Endothelial cell of umbilical vein (primary cell): ENCODE measurements around the gene FRMD6. TPM values are rescaled to one million over a fixed set of nuclear protein-coding genes. Genes with fewer than 3 reads are reported as not detected.

Source experiments
- BruUV-seq: library from RNA; stranded (reverse); fragments of 400-500 nt; replicated peaks from 2 replicates; lab custom pipeline; 2021; lab: Mats Ljungman, UMichigan
- CTCF ChIA-PET: fragments of 300-600, 350-600 bp; sonication (Branson Sonifier 250); formaldehyde crosslinking; loops from one replicate; lab custom pipeline; 2021; ENCODE audit warnings: antibody characterized with exemption, inconsistent platforms; lab: Charles Lee
- POLR2A ChIA-PET: fragments of 300-600, 350-600 bp; sonication (Branson Sonifier 250); formaldehyde crosslinking; loops from one replicate; lab custom pipeline; 2021; ENCODE audit warnings: antibody characterized with exemption, inconsistent platforms; lab: Charles Lee
- DNase-seq: peaks from one replicate; pipeline ENCODE4 v3.0.0-alpha.2; 2011; ENCODE audit warnings: low read depth, low spot score
- FAIRE-seq: peaks from 2 replicates; lab custom pipeline; 2011; peaks lifted over from hg19 to GRCh38; lab: Jason Lieb, UNC
- H2AFZ ChIP-seq: 2 replicates; pipeline ENCODE4 v1.6.0; 2012; ENCODE audit warnings: low read depth, low read length, control low read depth, inconsistent platforms
- H3K27ac ChIP-seq: 2 replicates; pipeline ENCODE4 v1.5.1; 2011; ENCODE audit warnings: low read depth, mild to moderate bottlenecking, control low read depth, low read length, moderate library complexity; ENCODE audit not compliant: insufficient read depth
- H3K27me3 ChIP-seq, 2 experiments: 2 replicates each; pipeline versions ENCODE4 v1.6.0 to v1.6.1; 2011; ENCODE audit warnings: low read length in 2 of 2, mixed read lengths in 1 of 2; ENCODE audit not compliant: control insufficient read depth in 2 of 2, insufficient read depth in 2 of 2
- H3K36me3 ChIP-seq, 2 experiments: 2 replicates in 1 of 2; 3 replicates in 1 of 2; pipeline ENCODE4 v1.5.1; 2011; ENCODE audit warnings: low read length in 2 of 2, mild to moderate bottlenecking in 1 of 2, moderate library complexity in 1 of 2; ENCODE audit not compliant: control insufficient read depth in 2 of 2, insufficient read depth in 2 of 2; ENCODE audit errors: extremely low read depth in 1 of 2
- H3K4me1 ChIP-seq: 3 replicates; pipeline ENCODE4 v1.5.1; 2011; ENCODE audit warnings: mild to moderate bottlenecking, low read length; ENCODE audit not compliant: control insufficient read depth, insufficient read depth; ENCODE audit errors: extremely low read depth
- H3K4me2 ChIP-seq: 2 replicates; pipeline ENCODE4 v1.6.1; 2011; ENCODE audit warnings: low read length, control low read depth, mixed read lengths; ENCODE audit not compliant: insufficient read depth
- H3K4me3 ChIP-seq, 3 experiments: fragments of 200-600 bp in 1 of 3; sonication (generic), shearing (Covaris generic) in 1 of 3; replicated peaks in 1 of 3; 2 replicates each; pipeline ENCODE4 v1.5.1; 2011 to 2016; ENCODE audit warnings: control low read depth in 3 of 3, low read length in 3 of 3, mild to moderate bottlenecking in 2 of 3, inconsistent platforms in 1 of 3, low read depth in 1 of 3, moderate library complexity in 1 of 3; ENCODE audit not compliant: insufficient read depth in 1 of 3
- H3K79me2 ChIP-seq: 2 replicates; pipeline ENCODE4 v1.6.0; 2012; ENCODE audit warnings: low read length, inconsistent platforms; ENCODE audit not compliant: control insufficient read depth, insufficient read depth
- H3K9ac ChIP-seq: replicated peaks from 2 replicates; pipeline ENCODE3; 2011; ENCODE audit warnings: low read length, control low read depth; ENCODE audit not compliant: insufficient read depth; ENCODE audit errors: extremely low read depth
- H3K9me1 ChIP-seq: replicated peaks from 3 replicates; pipeline ENCODE4 v1.6.0; 2011; ENCODE audit warnings: mild to moderate bottlenecking, low read length; ENCODE audit not compliant: control insufficient read depth, insufficient read depth; ENCODE audit errors: extremely low read depth
- H3K9me3 ChIP-seq: replicated peaks from 2 replicates; pipeline ENCODE4 v1.5.1; 2012; ENCODE audit warnings: low read length, inconsistent platforms; ENCODE audit not compliant: control insufficient read depth, insufficient read depth
- H4K20me1 ChIP-seq: replicated peaks from 2 replicates; pipeline ENCODE3; 2011; ENCODE audit warnings: mild to moderate bottlenecking, low read length; ENCODE audit not compliant: control insufficient read depth, insufficient read depth; ENCODE audit errors: extremely low read depth
- EZH2 ChIP-seq: IDR thresholded peaks from 2 replicates; pipeline ENCODE4 v1.6.1; 2012; ENCODE audit warnings: borderline replicate concordance, low read depth, mild to moderate bottlenecking, moderate library complexity, low read length, inconsistent platforms; ENCODE audit not compliant: severe bottlenecking
- FOS ChIP-seq: IDR thresholded peaks from 2 replicates; pipeline ENCODE4 v1.6.1; 2011; ENCODE audit warnings: mild to moderate bottlenecking, low read length, moderate library complexity, borderline replicate concordance; ENCODE audit not compliant: insufficient read depth
- GATA2 ChIP-seq: IDR thresholded peaks from 2 replicates; pipeline ENCODE4 v1.7.0; 2011; ENCODE audit warnings: low read depth, mild to moderate bottlenecking, moderate library complexity, mixed read lengths, low read length; ENCODE audit not compliant: insufficient read length, insufficient read depth
- JUN ChIP-seq: IDR thresholded peaks from 2 replicates; pipeline ENCODE4 v1.6.1; 2011; ENCODE audit warnings: borderline replicate concordance, low read depth; ENCODE audit not compliant: insufficient read length, insufficient read depth
- MYC ChIP-seq: IDR thresholded peaks from one replicate; pipeline ENCODE4 v1.6.1; 2011; ENCODE audit warnings: mild to moderate bottlenecking, low read depth, low read length
- POLR2A ChIP-seq: IDR thresholded peaks from 2 replicates; pipeline ENCODE4 v1.6.1; 2012; ENCODE audit warnings: low read depth, mild to moderate bottlenecking, control low read depth, low read length
- POLR2AphosphoS5 ChIP-seq: IDR thresholded peaks from 2 replicates; pipeline ENCODE4 v1.6.1; 2012; ENCODE audit warnings: low read depth, mild to moderate bottlenecking, control low read depth, low read length, moderate library complexity; ENCODE audit not compliant: insufficient read depth
- dilution Hi-C: fragments of 300-500 bp; cut with MboI; formaldehyde crosslinking; loops from one replicate; pipeline ENCODE4 v1.15.0; 2019; ENCODE audit warnings: low sequenced_read_pairs; ENCODE audit not compliant: extremely low pct_ligation_motif_present
- intact Hi-C: fragments of 100-400 bp; cut with micrococcal nuclease; formaldehyde crosslinking; loops from one replicate; pipeline ENCODE4 v1.10.0; 2022
- polyA plus RNA-seq, 4 experiments: library from polyadenylated mRNA; depleted of rRNA in 3 of 4; stranded (reverse) in 3 of 4; unstranded in 1 of 4; fragments of >200 nt; gene quantifications; 2 replicates each; pipeline versions ENCODE4 v1.2.1 to v1.2.3, GENCODE V29; 2011 to 2012; ENCODE audit warnings: missing spikeins in 1 of 4
- total RNA-seq: library from RNA; stranded (reverse); gene quantifications from 2 replicates; pipeline ENCODE4 v1.2.3, GENCODE V29; 2021
- TF ChIP-seq, protein P1 (sequence below), 2 donors: IDR thresholded peaks; 1 replicate in 1 of 2; 2 replicates in 1 of 2; pipeline ENCODE4 v1.5.1; 2011; ENCODE audit warnings: low read length in 2 of 2, mild to moderate bottlenecking in 2 of 2, moderate library complexity in 2 of 2, control low read depth in 1 of 2, inconsistent platforms in 1 of 2, low read depth in 1 of 2; ENCODE audit not compliant: insufficient read depth in 1 of 2; ENCODE audit errors: extremely low read depth in 1 of 2
- TF ChIP-seq, protein P2 (sequence below): IDR thresholded peaks from 2 replicates; pipeline ENCODE4 v1.6.1; 2011; ENCODE audit not compliant: insufficient read depth, insufficient read length

The FRMD6 gene
- total and polyA plus RNA-seq, 2 donors (not counting 3 experiments of a cell fraction or from before 2014, with no cell fraction given), result 69.0 to 97.1 TPM

DNA sequence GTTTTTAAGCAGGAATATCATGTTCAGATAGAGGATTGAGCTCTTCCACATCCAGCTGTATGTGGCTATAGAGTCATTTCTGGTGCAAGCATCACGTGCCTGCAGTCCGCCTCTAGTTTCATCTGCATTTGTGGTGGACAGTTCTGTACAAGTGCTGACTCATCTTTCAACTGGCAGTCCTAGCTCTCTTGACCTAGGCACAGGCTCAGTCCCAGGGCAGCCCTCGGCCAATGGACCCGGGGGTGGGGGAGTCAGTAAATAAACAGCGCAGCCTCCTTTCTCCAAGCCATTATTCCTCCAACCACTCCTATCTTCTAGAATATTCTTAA is 41.8 kb upstream of the FRMD6 start:
- H3K4me1 ChIP-seq, result peaks cover 8% of the 10 kb centered on the region
- POLR2A ChIA-PET, result no interaction called here
- no peak overlapping the region for H3K9ac ChIP-seq

More for the DNA sequence above, 41.8 kb upstream of the FRMD6 start:
- no peak overlapping the region for H3K27ac ChIP-seq
- H4K20me1 ChIP-seq, result no peaks in the 10 kb centered on the region
- FAIRE-seq (peak; percentile 49), DNase-seq (no peak)
- no peaks in the 10 kb centered on the region for H3K79me2 ChIP-seq
- H3K36me3 ChIP-seq, result no peaks in the 10 kb centered on the region
- H3K4me3 ChIP-seq, result no peak overlapping the region
- no peak overlapping the region for H3K4me2 ChIP-seq
- H3K9me1 ChIP-seq, result no peaks in the 10 kb centered on the region
- intact Hi-C loops (no loop called here), dilution Hi-C loops (no loop called here)
- no peak overlapping the region for H2AFZ ChIP-seq
- no peak for TF ChIP-seq FOS
- no peak for TF ChIP-seq JUN
- no peak for TF ChIP-seq EZH2
- no peak for TF ChIP-seq POLR2A
- TF ChIP-seq MYC, result no peak
- TF ChIP-seq POLR2AphosphoS5, result no peak
- TF ChIP-seq, protein P1, sequence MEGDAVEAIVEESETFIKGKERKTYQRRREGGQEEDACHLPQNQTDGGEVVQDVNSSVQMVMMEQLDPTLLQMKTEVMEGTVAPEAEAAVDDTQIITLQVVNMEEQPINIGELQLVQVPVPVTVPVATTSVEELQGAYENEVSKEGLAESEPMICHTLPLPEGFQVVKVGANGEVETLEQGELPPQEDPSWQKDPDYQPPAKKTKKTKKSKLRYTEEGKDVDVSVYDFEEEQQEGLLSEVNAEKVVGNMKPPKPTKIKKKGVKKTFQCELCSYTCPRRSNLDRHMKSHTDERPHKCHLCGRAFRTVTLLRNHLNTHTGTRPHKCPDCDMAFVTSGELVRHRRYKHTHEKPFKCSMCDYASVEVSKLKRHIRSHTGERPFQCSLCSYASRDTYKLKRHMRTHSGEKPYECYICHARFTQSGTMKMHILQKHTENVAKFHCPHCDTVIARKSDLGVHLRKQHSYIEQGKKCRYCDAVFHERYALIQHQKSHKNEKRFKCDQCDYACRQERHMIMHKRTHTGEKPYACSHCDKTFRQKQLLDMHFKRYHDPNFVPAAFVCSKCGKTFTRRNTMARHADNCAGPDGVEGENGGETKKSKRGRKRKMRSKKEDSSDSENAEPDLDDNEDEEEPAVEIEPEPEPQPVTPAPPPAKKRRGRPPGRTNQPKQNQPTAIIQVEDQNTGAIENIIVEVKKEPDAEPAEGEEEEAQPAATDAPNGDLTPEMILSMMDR (IDR thresholded peaks at IDR 0.05; ENCODE audit: extremely low read depth in 1 of 2, insufficient read depth in 1 of 2, low read depth in 1 of 2, low read length in 2 of 2), result no peak
- no peak for TF ChIP-seq GATA2
- TF ChIP-seq, protein P2, sequence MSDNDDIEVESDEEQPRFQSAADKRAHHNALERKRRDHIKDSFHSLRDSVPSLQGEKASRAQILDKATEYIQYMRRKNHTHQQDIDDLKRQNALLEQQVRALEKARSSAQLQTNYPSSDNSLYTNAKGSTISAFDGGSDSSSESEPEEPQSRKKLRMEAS, result no peak
- CTCF ChIA-PET, result interaction anchor here (1.3 kb wide), 1 partner anchor 12 kb away, joined by 3 read pairs; no protein-coding TSS in a partner anchor
- no TSS peak for BruUV-seq
- no peaks in the 10 kb centered on the region for H3K9me3 ChIP-seq
- H3K27me3 ChIP-seq, result no peaks in the 10 kb centered on the region
